MCF 10A (cell line): Measurements from ENCODE around the gene MYO1E. TPM values are rescaled to one million over a fixed set of nuclear protein-coding genes. Genes with fewer than 3 reads are reported as not detected.
A peak's percentile ranks its signal among the peaks of the same experiment; 100 is the strongest.

ENCODE experiments used
- BruUV-seq: library from RNA; stranded (reverse); fragments of 400-500 nt; replicated peaks from 2 replicates; lab custom pipeline; 2021; lab: Mats Ljungman, UMichigan
- CTCF ChIA-PET: fragments of 300-600 bp; sonication (Branson Sonifier 250); formaldehyde crosslinking; extraction: SDS; loops from one replicate; lab custom pipeline; 2021; ENCODE audit warnings: antibody characterized with exemption, inconsistent platforms; lab: Yijun Ruan, JAX
- POLR2A ChIA-PET: fragments of 300-600, 350-650 bp; sonication (Branson Sonifier 250); formaldehyde crosslinking; extraction: SDS; loops from one replicate; lab custom pipeline; 2020; ENCODE audit warnings: antibody characterized with exemption, inconsistent platforms; lab: Yijun Ruan, JAX
- DNase-seq: peaks from one replicate; pipeline ENCODE4 v3.0.0-alpha.2; 2018; ENCODE audit not compliant: unreplicated experiment
- H3K27ac Mint-ChIP-seq: one replicate; pipeline ENCODE4 v1.8.0; 2022; ENCODE audit warnings: mild to moderate bottlenecking, low read depth, mixed read lengths; ENCODE audit not compliant: unreplicated experiment
- H3K27me3 Mint-ChIP-seq: one replicate; pipeline ENCODE4 v1.8.0; 2022; ENCODE audit warnings: mixed read lengths; ENCODE audit not compliant: insufficient read depth, unreplicated experiment
- H3K36me3 Mint-ChIP-seq: one replicate; pipeline ENCODE4 v1.8.0; 2022; ENCODE audit warnings: mild to moderate bottlenecking, moderate library complexity, mixed read lengths; ENCODE audit not compliant: insufficient read depth, unreplicated experiment
- H3K4me1 Mint-ChIP-seq: one replicate; pipeline ENCODE4 v1.8.0; 2022; ENCODE audit warnings: mixed read lengths; ENCODE audit not compliant: insufficient read depth, unreplicated experiment
- H3K4me3 Mint-ChIP-seq: one replicate; pipeline ENCODE4 v1.8.0; 2022; ENCODE audit warnings: mild to moderate bottlenecking, moderate library complexity, mixed read lengths; ENCODE audit not compliant: unreplicated experiment
- H3K9me3 Mint-ChIP-seq: one replicate; pipeline ENCODE4 v1.8.0; 2022; ENCODE audit warnings: mixed read lengths; ENCODE audit not compliant: unreplicated experiment
- CTCF ChIP-seq: fragments of 200-600 bp; IDR thresholded peaks from one replicate; pipeline ENCODE4 v1.8.0; 2022; ENCODE audit warnings: antibody characterized with exemption, mild to moderate bottlenecking; ENCODE audit not compliant: unreplicated experiment
- intact Hi-C: fragments of 100-400 bp; cut with micrococcal nuclease; formaldehyde crosslinking; loops from 2 replicates; pipeline ENCODE4 v1.14.1; 2022
- total RNA-seq: library from RNA; stranded (reverse); gene quantifications from 2 replicates; pipeline ENCODE4 v1.2.3, GENCODE V29; 2022

Gene MYO1E
- total RNA-seq, 1 experiment from 2014 or later: 121 TPM

GRCh38 chr15:59250249-59250648, 122.4 kb downstream of the MYO1E start:
- DNase-seq: no peak
- H3K4me1 Mint-ChIP-seq: peaks cover 5% of the 10 kb centered on the region
- intact Hi-C loops: no loop called here
- no TSS peak for BruUV-seq
- no peaks in the 10 kb centered on the region for H3K27me3 Mint-ChIP-seq
- ChIA-PET POLR2A (interaction anchor here (0.7 kb wide), 1 partner anchor 125 kb away, joined by 3 read pairs; no protein-coding TSS in a partner anchor), CTCF (no interaction called here)
- TF ChIP-seq CTCF: no peak
- no peak overlapping the region for H3K4me3 Mint-ChIP-seq
- H3K27ac Mint-ChIP-seq: no peak overlapping the region
- peaks cover 37% of the 10 kb centered on the region for H3K36me3 Mint-ChIP-seq
- H3K9me3 Mint-ChIP-seq: no peaks in the 10 kb centered on the region

GRCh38 chr15:59249816-59250215, 122.9 kb downstream of the MYO1E start:
- H3K9me3 Mint-ChIP-seq: no peaks in the 10 kb centered on the region
- H3K36me3 Mint-ChIP-seq: peaks cover 35% of the 10 kb centered on the region
- BruUV-seq: no TSS peak
- no peak overlapping the region for H3K27ac Mint-ChIP-seq
- H3K4me3 Mint-ChIP-seq: no peak overlapping the region
- no peak for DNase-seq
- ChIA-PET CTCF (no interaction called here), POLR2A (interaction anchor here (0.7 kb wide), 1 partner anchor 125 kb away, joined by 3 read pairs; no protein-coding TSS in a partner anchor)
- peaks cover 5% of the 10 kb centered on the region for H3K4me1 Mint-ChIP-seq
- no peak for TF ChIP-seq CTCF
- no peaks in the 10 kb centered on the region for H3K27me3 Mint-ChIP-seq
- intact Hi-C loops: loop anchor here (5.0 kb wide), 1 partner anchor 47 kb away; no protein-coding TSS in a partner anchor

- Mint-ChIP-seq H3K4me1 (peaks cover 5% of the 10 kb centered on the region), H3K27ac (no peak overlapping the region), H3K36me3 (peaks cover 26% of the 10 kb centered on the region), H3K4me3 (no peak overlapping the region), H3K9me3 (no peaks in the 10 kb centered on the region), H3K27me3 (no peaks in the 10 kb centered on the region)
- TF ChIP-seq CTCF: peak; percentile 57
- ChIA-PET POLR2A (interaction anchor here (0.6 to 2.2 kb wide), 8 partner anchors 13 to 125 kb away, joined by 3 to 17 read pairs (median 4); partner anchors contain the start of gene MYO1E), CTCF (interaction anchor here (0.5 to 3.1 kb wide), 45 partner anchors 9 to 282 kb away, joined by 3 to 26 read pairs (median 4); partner anchors contain the start of gene MYO1E)
- intact Hi-C loops: loop anchor here (1.0 to 5.0 kb wide), 3 partner anchors 50 to 246 kb away; partner anchors contain the start of gene MYO1E
- no TSS peak for BruUV-seq
- peak; percentile 77 for DNase-seq
Measured at GRCh38 chr15:59247364-59247763, 125.3 kb downstream of the MYO1E start.

- Mint-ChIP-seq H3K9me3 (no peaks in the 10 kb centered on the region), H3K4me3 (no peak overlapping the region), H3K27ac (no peak overlapping the region), H3K4me1 (no peaks in the 10 kb centered on the region), H3K36me3 (peaks cover 26% of the 10 kb centered on the region), H3K27me3 (no peaks in the 10 kb centered on the region)
- TF ChIP-seq CTCF: no peak
- ChIA-PET POLR2A (interaction anchor here (0.8 to 1.4 kb wide), 2 partner anchors 39 to 125 kb away, joined by 4 to 6 read pairs; no protein-coding TSS in a partner anchor), CTCF (interaction anchor here (0.5 to 3.1 kb wide), 11 partner anchors 11 to 256 kb away, joined by 3 to 26 read pairs (median 4); no protein-coding TSS in a partner anchor)
- no peak for DNase-seq
- no TSS peak for BruUV-seq
- intact Hi-C loops: loop anchor here (5.0 kb wide), 1 partner anchor 52 kb away; no protein-coding TSS in a partner anchor
Measured at GRCh38 chr15:59245559-59245958, 127.1 kb downstream of the MYO1E start.
